ENCODE measurements around the gene ADSS2.

DNA sequence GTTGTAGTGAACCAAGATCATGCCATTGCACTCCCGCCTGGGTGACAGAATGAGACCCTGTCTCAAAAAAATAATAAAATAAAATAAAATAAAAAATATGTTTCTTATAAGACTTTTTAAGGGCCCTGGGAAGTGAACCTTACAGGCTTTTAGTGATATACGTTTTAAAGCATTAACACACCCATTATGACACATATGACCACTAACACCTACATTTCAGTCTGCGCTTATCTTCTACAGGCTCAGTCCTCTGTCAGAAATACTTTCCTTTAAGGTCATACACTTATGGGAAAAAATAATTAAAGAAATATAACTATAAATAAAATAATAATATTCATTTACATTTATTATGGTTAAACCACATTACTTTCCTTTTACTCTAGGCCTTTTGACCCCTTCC lies 21.9 kb downstream of the ADSS2 start:
- no peak for TF ChIP-seq POLR2A (IDR thresholded peaks at IDR 0.05)
- TF ChIP-seq, protein P1, sequence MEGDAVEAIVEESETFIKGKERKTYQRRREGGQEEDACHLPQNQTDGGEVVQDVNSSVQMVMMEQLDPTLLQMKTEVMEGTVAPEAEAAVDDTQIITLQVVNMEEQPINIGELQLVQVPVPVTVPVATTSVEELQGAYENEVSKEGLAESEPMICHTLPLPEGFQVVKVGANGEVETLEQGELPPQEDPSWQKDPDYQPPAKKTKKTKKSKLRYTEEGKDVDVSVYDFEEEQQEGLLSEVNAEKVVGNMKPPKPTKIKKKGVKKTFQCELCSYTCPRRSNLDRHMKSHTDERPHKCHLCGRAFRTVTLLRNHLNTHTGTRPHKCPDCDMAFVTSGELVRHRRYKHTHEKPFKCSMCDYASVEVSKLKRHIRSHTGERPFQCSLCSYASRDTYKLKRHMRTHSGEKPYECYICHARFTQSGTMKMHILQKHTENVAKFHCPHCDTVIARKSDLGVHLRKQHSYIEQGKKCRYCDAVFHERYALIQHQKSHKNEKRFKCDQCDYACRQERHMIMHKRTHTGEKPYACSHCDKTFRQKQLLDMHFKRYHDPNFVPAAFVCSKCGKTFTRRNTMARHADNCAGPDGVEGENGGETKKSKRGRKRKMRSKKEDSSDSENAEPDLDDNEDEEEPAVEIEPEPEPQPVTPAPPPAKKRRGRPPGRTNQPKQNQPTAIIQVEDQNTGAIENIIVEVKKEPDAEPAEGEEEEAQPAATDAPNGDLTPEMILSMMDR (IDR thresholded peaks at IDR 0.05): no peak

Data from body of pancreas (tissue), 4 donors.